Measurements from ENCODE around the gene ETDB.
"Not testable (repeated sequence)": the region's sequence is repeated elsewhere in the genome, so short reads cannot be mapped to it uniquely, and the experiment has no call there.

The ETDB gene

GRCh38 chrX:135120056-135120576 is at the start of gene ETDB:
ETDB (minus strand) TSS chrX:135120526; CDS start chrX:135119261, 1,265 bp downstream.
- DNase-seq = not testable (repeated sequence)

DNA sequence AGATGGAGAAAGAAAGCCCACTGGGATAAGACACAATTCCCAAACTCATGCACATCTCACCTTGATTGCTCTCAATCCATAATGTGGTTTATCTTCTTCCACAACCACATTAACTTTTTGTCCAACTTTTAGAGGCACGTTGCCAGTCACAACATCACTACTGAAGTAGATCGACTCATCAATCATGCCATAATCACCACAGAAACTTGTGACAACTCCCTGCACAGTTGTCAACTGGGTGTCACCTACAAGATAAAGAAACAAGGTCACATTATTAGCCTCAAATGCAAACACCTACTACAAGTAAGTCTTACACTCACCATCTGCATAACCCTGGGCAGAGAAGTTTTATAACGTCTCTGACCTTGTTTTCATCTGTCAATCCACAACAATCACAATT is 49.2 kb upstream of the ETDB start:
- DNase-seq = not testable (repeated sequence)

GRCh38 chrX:135168486-135168885 is 48.2 kb upstream of the ETDB start:
- no peak for DNase-seq

- not testable (repeated sequence) for DNase-seq
Measured at GRCh38 chrX:135154688-135155087, 34.4 kb upstream of the ETDB start.

DNA sequence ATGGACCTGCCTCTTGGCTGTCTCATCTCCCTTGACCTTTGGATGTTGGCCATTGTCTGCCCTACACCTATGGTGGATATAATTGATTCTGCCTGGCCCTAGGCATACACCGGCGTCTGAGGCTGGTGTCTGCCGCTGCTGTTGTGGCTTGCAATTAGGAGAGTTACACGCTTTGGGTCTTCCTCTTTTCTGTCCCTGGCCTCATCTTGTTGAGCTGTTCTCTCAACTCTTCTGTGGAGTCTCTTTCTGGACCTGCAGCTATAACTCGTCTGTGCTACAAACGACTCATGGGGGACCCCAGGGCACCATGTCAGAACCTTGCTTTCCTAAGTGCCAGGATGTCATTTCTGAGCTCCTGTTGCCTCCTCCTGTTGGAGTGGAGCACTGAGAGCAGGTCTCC is 5.8 kb upstream of the ETDB start:
- DNase-seq = not testable (repeated sequence)

DNA sequence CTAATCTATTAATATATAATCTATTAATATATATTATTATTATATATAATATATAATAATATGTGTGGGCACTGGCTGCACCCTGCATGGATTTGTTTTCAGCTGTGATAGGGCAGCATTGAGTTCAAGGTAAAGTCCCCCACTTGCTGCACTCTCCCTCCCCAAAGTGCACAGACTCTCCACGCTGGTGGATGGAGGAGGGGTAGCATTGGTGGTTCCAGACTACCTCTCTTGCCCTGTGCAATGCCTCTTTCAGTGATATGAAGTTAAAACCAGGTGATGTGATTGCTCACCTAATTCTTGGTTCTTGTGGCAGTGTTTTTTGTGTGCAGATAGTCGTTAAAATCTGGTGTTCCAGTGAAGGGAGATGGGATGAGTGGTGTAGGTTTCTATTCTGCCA is 4.3 kb downstream of the ETDB start:
- DNase-seq = not testable (repeated sequence)

- DNase-seq = no peak
Measured at GRCh38 chrX:135114392-135114791, 5.9 kb downstream of the ETDB start.

GRCh38 chrX:135112743-135113142 is 7.6 kb downstream of the ETDB start:
- no peak for DNase-seq

- DNase-seq = peak in 1 of 2 experiments; percentile 40
Measured at GRCh38 chrX:135112096-135112729, 8.1 kb downstream of the ETDB start.

GRCh38 chrX:135109554-135109953 is 10.8 kb downstream of the ETDB start:
- no peak for DNase-seq

GRCh38 chrX:135099493-135099783 is 20.9 kb downstream of the ETDB start:
- DNase-seq = no peak

GRCh38 chrX:135097196-135097744 is 23.1 kb downstream of the ETDB start:
- not testable (repeated sequence) for DNase-seq

GRCh38 chrX:135095715-135096114 is 24.6 kb downstream of the ETDB start:
- no peak for DNase-seq

- DNase-seq = no peak
Measured at GRCh38 chrX:135094726-135095125, 25.6 kb downstream of the ETDB start.

DNA sequence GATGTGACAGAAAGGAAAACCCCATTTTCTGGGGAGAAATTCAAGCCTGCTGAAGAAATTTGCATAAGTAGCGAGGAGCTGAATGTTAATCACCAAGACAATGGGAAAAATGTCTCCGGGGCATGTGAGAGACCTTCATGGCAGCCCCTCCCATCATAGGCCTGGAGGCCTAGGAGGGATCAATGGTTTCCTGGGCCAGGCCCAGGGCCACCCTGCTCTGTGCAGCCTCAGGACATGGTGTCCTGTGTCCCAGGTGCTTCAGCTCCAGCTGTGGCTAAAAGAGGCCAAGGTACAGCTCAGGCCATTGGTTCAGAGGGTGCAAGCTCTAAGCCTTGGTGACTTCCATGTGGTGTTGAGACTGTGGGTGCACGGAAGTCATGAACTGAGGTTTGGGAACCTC is 31.2 kb downstream of the ETDB start:
- no peak for DNase-seq

DNA sequence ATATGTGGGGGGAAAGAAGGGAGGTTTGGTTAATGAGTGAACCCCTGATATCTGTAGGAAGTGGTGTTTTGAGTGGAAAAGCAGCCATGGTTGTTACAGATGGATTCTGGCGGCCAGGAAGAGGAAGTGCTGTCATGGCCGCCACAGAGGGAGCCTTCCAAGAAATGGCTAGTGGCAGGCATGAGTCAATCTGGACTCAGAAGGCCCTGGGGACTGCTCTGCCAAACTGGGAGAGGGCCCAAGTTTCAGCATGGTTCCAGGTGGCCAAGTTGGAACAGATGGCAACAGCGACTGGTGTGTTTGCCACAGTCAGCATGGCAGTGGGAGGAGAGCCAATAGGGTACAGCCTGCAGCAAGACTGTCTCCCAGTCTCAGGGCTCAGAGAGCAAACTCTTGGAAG is 32.5 kb downstream of the ETDB start:
- DNase-seq = peak; percentile 57 to 84

GRCh38 chrX:135086197-135086854 is 34.0 kb downstream of the ETDB start:
- peak; percentile 60 to 86 for DNase-seq

- no peak for DNase-seq
Measured at GRCh38 chrX:135081693-135082404, 38.5 kb downstream of the ETDB start.

All from NCI-H524 (cell line).